ENCODE results near the gene TRPM4.

DNA sequence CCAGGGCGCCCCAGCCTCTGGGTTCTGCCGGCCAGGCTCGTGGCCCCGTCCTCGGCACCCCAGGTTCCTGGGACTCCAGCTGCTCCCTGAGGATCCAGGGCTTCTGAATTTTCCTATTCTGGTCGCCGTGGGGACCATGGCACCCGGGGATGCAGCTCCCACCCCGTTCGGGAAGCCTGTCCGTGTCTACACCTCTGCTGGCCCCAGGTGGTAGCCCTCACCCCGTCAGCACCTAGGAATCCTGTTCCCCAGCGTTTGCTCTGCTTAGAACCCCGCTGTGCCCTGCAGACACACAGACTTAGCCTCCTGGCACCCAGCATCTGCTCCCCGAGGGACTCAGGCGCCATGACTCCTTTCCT, 37.3 kb upstream of the TRPM4 start:
- TF ChIP-seq, protein P1, sequence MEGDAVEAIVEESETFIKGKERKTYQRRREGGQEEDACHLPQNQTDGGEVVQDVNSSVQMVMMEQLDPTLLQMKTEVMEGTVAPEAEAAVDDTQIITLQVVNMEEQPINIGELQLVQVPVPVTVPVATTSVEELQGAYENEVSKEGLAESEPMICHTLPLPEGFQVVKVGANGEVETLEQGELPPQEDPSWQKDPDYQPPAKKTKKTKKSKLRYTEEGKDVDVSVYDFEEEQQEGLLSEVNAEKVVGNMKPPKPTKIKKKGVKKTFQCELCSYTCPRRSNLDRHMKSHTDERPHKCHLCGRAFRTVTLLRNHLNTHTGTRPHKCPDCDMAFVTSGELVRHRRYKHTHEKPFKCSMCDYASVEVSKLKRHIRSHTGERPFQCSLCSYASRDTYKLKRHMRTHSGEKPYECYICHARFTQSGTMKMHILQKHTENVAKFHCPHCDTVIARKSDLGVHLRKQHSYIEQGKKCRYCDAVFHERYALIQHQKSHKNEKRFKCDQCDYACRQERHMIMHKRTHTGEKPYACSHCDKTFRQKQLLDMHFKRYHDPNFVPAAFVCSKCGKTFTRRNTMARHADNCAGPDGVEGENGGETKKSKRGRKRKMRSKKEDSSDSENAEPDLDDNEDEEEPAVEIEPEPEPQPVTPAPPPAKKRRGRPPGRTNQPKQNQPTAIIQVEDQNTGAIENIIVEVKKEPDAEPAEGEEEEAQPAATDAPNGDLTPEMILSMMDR (conservative IDR thresholded peaks at IDR 0.05; ENCODE audit: low read depth, low read length), result no peak
- TF ChIP-seq EZH2 (IDR thresholded peaks at IDR 0.05; ENCODE audit: low read length, unreplicated experiment) (no peak), EZH2phosphoT487 (IDR thresholded peaks at IDR 0.05; ENCODE audit: borderline replicate concordance, low read length) (no peak)

Measured in PC-3 (cell line).